H1 (cell line): ENCODE data around the gene HIC1. TPM values are rescaled to one million over a fixed set of nuclear protein-coding genes. Genes with fewer than 3 reads are reported as not detected.

Source experiments
- CTCF ChIA-PET: fragments of 300-600 bp; sonication (Branson Sonifier 250); formaldehyde crosslinking; loops from one replicate; lab custom pipeline; 2021; ENCODE audit not compliant: partially characterized antibody; lab: Charles Lee
- POLR2A ChIA-PET: fragments of 300-600 bp; sonication (Branson Sonifier 250); formaldehyde crosslinking; loops from one replicate; lab custom pipeline; 2021; ENCODE audit warnings: inconsistent platforms; ENCODE audit not compliant: partially characterized antibody; lab: Charles Lee
- DNase-seq, 2 experiments: peaks; one replicate each; pipeline versions ENCODE4 v3.0.0 to v3.0.0-alpha.2; 2010 to 2022; ENCODE audit warnings: low spot score in 2 of 2, low read depth in 1 of 2, mixed read lengths in 1 of 2
- FAIRE-seq: peaks from 2 replicates; lab custom pipeline; 2011; peaks lifted over from hg19 to GRCh38; lab: Jason Lieb, UNC
- H2AFZ ChIP-seq: 2 replicates; pipeline ENCODE4 v1.8.1; 2012; ENCODE audit warnings: low read length, inconsistent platforms
- H2AK5ac ChIP-seq: 2 replicates; pipeline ENCODE4 v1.6.1; 2013; ENCODE audit warnings: low read depth, low read length
- H2BK120ac ChIP-seq: replicated peaks from 2 replicates; pipeline ENCODE3; 2013; ENCODE audit warnings: low read depth, low read length, inconsistent platforms
- H2BK12ac ChIP-seq: 2 replicates; pipeline ENCODE4 v1.6.1; 2013; ENCODE audit warnings: low read depth, low read length
- H2BK15ac ChIP-seq: 2 replicates; pipeline ENCODE4 v1.6.1; 2013; ENCODE audit warnings: low read length
- H2BK20ac ChIP-seq: 2 replicates; pipeline ENCODE4 v1.6.1; 2013; ENCODE audit warnings: low read length
- H2BK5ac ChIP-seq: 2 replicates; pipeline ENCODE4 v1.6.1; 2013; ENCODE audit warnings: low read depth, low read length
- H3K14ac ChIP-seq: 2 replicates; pipeline ENCODE4 v1.6.1; 2013; ENCODE audit warnings: inconsistent platforms; ENCODE audit not compliant: insufficient read length
- H3K18ac ChIP-seq: 2 replicates; pipeline ENCODE4 v1.6.1; 2013; ENCODE audit warnings: low read length; ENCODE audit errors: extremely low read depth
- H3K23ac ChIP-seq: 2 replicates; pipeline ENCODE4 v1.6.1; 2013; ENCODE audit warnings: inconsistent platforms; ENCODE audit not compliant: insufficient read length
- H3K23me2 ChIP-seq: 2 replicates; pipeline ENCODE4 v1.6.1; 2013; ENCODE audit warnings: low read depth, low read length
- H3K27ac ChIP-seq: 2 replicates; pipeline ENCODE4 v1.6.1; 2011; ENCODE audit warnings: low read depth, low read length, inconsistent platforms
- H3K27me3 ChIP-seq, 4 experiments: replicated peaks in 1 of 4; 1 replicate in 1 of 4; 2 replicates in 3 of 4; pipeline versions ENCODE4 v1.6.1 to v1.8.1; 2011 to 2013; ENCODE audit warnings: low read length in 3 of 4, mild to moderate bottlenecking in 3 of 4, inconsistent platforms in 2 of 4, mixed read lengths in 2 of 4, moderate library complexity in 1 of 4; ENCODE audit not compliant: control insufficient read depth in 3 of 4, insufficient read depth in 3 of 4; ENCODE audit errors: extremely low read depth in 1 of 4
- H3K36me3 ChIP-seq, 4 experiments: 2 replicates each; pipeline versions ENCODE4 v1.6.1 to v1.8.1; 2011 to 2013; ENCODE audit warnings: mild to moderate bottlenecking in 4 of 4, low read length in 3 of 4, moderate library complexity in 2 of 4, control low read depth in 1 of 4, inconsistent platforms in 1 of 4; ENCODE audit not compliant: insufficient read depth in 4 of 4, control insufficient read depth in 2 of 4
- H3K4ac ChIP-seq: replicated peaks from 2 replicates; pipeline ENCODE3; 2013; ENCODE audit warnings: low read length, low read depth, mixed read lengths, inconsistent platforms; ENCODE audit not compliant: insufficient read length
- H3K4me1 ChIP-seq, 4 experiments: replicated peaks in 1 of 4; 1 replicate in 1 of 4; 2 replicates in 3 of 4; pipeline versions ENCODE4 v1.6.1 to v1.8.1; 2011 to 2013; ENCODE audit warnings: low read length in 3 of 4, inconsistent platforms in 2 of 4, mixed read lengths in 1 of 4; ENCODE audit not compliant: insufficient read depth in 4 of 4, control insufficient read depth in 3 of 4
- H3K4me2 ChIP-seq, 2 experiments: 2 replicates each; pipeline versions ENCODE4 v1.6.1 to v1.8.1; 2011 to 2013; ENCODE audit warnings: low read depth in 2 of 2, low read length in 2 of 2, control low read depth in 1 of 2, inconsistent platforms in 1 of 2, mild to moderate bottlenecking in 1 of 2; ENCODE audit not compliant: insufficient read depth in 1 of 2
- H3K4me3 ChIP-seq, 4 experiments: fragments of 200-600, 300-600 bp in 1 of 4; sonication (generic), shearing (Covaris generic), sonication (Bioruptor Twin) in 1 of 4; 2 replicates each; pipeline versions ENCODE4 v1.5.1 to v1.8.1; 2011 to 2016; ENCODE audit warnings: low read length in 4 of 4, low read depth in 3 of 4, control low read depth in 2 of 4, inconsistent platforms in 2 of 4, mild to moderate bottlenecking in 2 of 4, mixed read lengths in 1 of 4, moderate library complexity in 1 of 4; ENCODE audit not compliant: insufficient read depth in 2 of 4; ENCODE audit errors: extremely low read depth in 1 of 4
- H3K56ac ChIP-seq: replicated peaks from 2 replicates; pipeline ENCODE3; 2013; ENCODE audit warnings: low read depth, mild to moderate bottlenecking, mixed read lengths, low read length, inconsistent platforms; ENCODE audit not compliant: insufficient read length
- H3K79me1 ChIP-seq: 2 replicates; pipeline ENCODE4 v1.6.1; 2013; ENCODE audit warnings: low read depth, low read length, control low read depth
- H3K79me2 ChIP-seq, 2 experiments: 2 replicates each; pipeline versions ENCODE4 v1.6.1 to v1.8.1; 2012 to 2013; ENCODE audit warnings: low read length in 2 of 2, mild to moderate bottlenecking in 2 of 2, inconsistent platforms in 1 of 2; ENCODE audit not compliant: insufficient read depth in 2 of 2, control insufficient read depth in 1 of 2
- H3K9ac ChIP-seq, 4 experiments: replicated peaks in 1 of 4; 1 replicate in 1 of 4; 2 replicates in 3 of 4; pipeline versions ENCODE4 v1.6.1 to v1.8.1; 2011 to 2013; ENCODE audit warnings: low read depth in 3 of 4, low read length in 3 of 4, control low read depth in 2 of 4, mild to moderate bottlenecking in 2 of 4, moderate library complexity in 2 of 4, inconsistent platforms in 1 of 4; ENCODE audit errors: extremely low read depth in 1 of 4
- H3K9me3 ChIP-seq, 2 experiments: 2 replicates each; pipeline versions ENCODE4 v1.6.1 to v1.8.1; 2012 to 2013; ENCODE audit warnings: mild to moderate bottlenecking in 2 of 2, moderate library complexity in 2 of 2, control low read depth in 1 of 2, inconsistent platforms in 1 of 2, low read depth in 1 of 2, low read length in 1 of 2, mixed read lengths in 1 of 2; ENCODE audit not compliant: insufficient read depth in 2 of 2
- H4K20me1 ChIP-seq, 2 experiments: replicated peaks in 1 of 2; 2 replicates each; pipeline versions ENCODE3 to v1.8.1; 2011 to 2013; ENCODE audit warnings: inconsistent platforms in 2 of 2, low read length in 2 of 2, mild to moderate bottlenecking in 1 of 2; ENCODE audit not compliant: insufficient read depth in 2 of 2, control insufficient read depth in 1 of 2
- H4K5ac ChIP-seq: 2 replicates; pipeline ENCODE4 v1.6.1; 2013; ENCODE audit warnings: low read length, low read depth, mixed read lengths, inconsistent platforms; ENCODE audit not compliant: insufficient read length
- H4K8ac ChIP-seq: 2 replicates; pipeline ENCODE4 v1.8.0; 2013; ENCODE audit warnings: mild to moderate bottlenecking, moderate library complexity, low read length, inconsistent platforms; ENCODE audit not compliant: insufficient read depth; ENCODE audit errors: extremely low read depth
- H4K91ac ChIP-seq: replicated peaks from 2 replicates; pipeline ENCODE3; 2013; ENCODE audit warnings: low read length, mixed read lengths, inconsistent platforms; ENCODE audit not compliant: insufficient read length
- EZH2 ChIP-seq: fragments of 200-600 bp; sonication (generic); IDR thresholded peaks from 2 replicates; pipeline ENCODE4 v1.7.1; 2012; ENCODE audit warnings: low read depth, mild to moderate bottlenecking, moderate library complexity, low read length, inconsistent platforms; ENCODE audit not compliant: severe bottlenecking
- KDM5A ChIP-seq: fragments of 200-600 bp; IDR thresholded peaks from 2 replicates; pipeline ENCODE4 v1.7.1; 2012; ENCODE audit warnings: mild to moderate bottlenecking, low read length, inconsistent platforms, mixed read lengths
- WGBS, 2 experiments: shearing (Covaris generic) in 1 of 2; methylation state at CpG; one replicate each; pipeline versions ENCODE4 v1.1.6 to v1.1.7; 2013 to 2015; ENCODE audit warnings: low lambda C conversion rate in 2 of 2, mixed read lengths in 2 of 2, inconsistent platforms in 1 of 2, low coverage in 1 of 2, missing lambda C conversion rate in 1 of 2; ENCODE audit not compliant: insufficient replicate concordance in 2 of 2, insufficient coverage in 1 of 2, insufficient read length in 1 of 2; ENCODE audit errors: extremely low coverage in 1 of 2, missing lambda C conversion rate in 1 of 2; 5-methylcytosine and 5-hydroxymethylcytosine counted together
- polyA plus RNA-seq, 7 experiments: library from polyadenylated mRNA; depleted of rRNA in 3 of 7; stranded (reverse) in 5 of 7; unstranded in 2 of 7; fragments of >200 nt in 5 of 7; fragments of 200-250 nt in 2 of 7; gene quantifications; 1 replicate in 5 of 7; 2 replicates in 1 of 7; 4 replicates in 1 of 7; pipeline versions ENCODE4 v1.2.1 to v1.2.3, GENCODE V29; 2011 to 2013; ENCODE audit warnings: missing spikeins in 2 of 7, mixed read lengths in 2 of 7
- total RNA-seq: library from RNA; stranded (reverse); fragmentation: NEBNext Ultra II Directional; extraction: Animal tissue kit (Norgen Biotek cat#: 25700); gene quantifications from 2 replicates; pipeline ENCODE4 v1.2.1, GENCODE V29; 2021

Gene HIC1
- total and polyA plus RNA-seq, 2 of the 8 experiments (the other 6 are each of a cell fraction or from before 2014, with no cell fraction given), result 0.06 to 0.09 TPM

DNA sequence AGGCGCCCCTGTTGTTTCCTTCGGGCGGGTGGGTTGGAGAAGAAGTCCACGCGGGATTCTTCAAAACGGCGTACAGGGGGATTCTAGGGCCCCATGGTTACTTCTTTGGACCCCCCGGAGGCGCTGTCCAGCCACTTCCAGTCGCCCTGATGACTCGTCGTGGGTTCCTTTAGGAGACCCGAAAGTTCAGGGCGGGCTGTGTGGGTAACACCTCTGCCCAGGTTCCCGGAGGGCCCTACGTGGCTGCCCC, 716 bp upstream of the HIC1 start:
- no peak for FAIRE-seq
- peaks cover 83 to 93% (median 92%) of the 10 kb centered on the region in 4 experiments for H3K27me3 ChIP-seq
- peak overlapping the region in 3 of 4 experiments; percentile 38 to 58 (median 47); a peak in 5 of 8 replicates for H3K4me3 ChIP-seq
- H3K56ac ChIP-seq, result no peak overlapping the region
- no peak overlapping the region for H3K23ac ChIP-seq
- H2AFZ ChIP-seq, result no peak overlapping the region
- no peak overlapping the region for H4K91ac ChIP-seq
- DNase-seq, result no peak
- no peak overlapping the region for H4K5ac ChIP-seq
- peaks cover 0 to 7% of the 10 kb centered on the region in 2 experiments; a peak in 1 of 4 replicates for H3K9me3 ChIP-seq
- peaks cover 0 to 19% (median 0%) of the 10 kb centered on the region in 4 experiments; a peak in 1 of 8 replicates for H3K36me3 ChIP-seq
- H3K4ac ChIP-seq, result no peak overlapping the region
- no peak overlapping the region for H2BK15ac ChIP-seq
- H3K4me2 ChIP-seq, result peak overlapping the region; percentile 57 to 70
- H3K14ac ChIP-seq, result no peak overlapping the region
- H3K18ac ChIP-seq, result no peak overlapping the region; the same call in 1 of the 2 replicates
- H3K4me1 ChIP-seq, result peaks cover 0 to 23% (median 11%) of the 10 kb centered on the region in 4 experiments; a peak in 5 of 7 replicates
- 25% methylated on average over 12 of the region's 16 CpGs; no CpG with 5 or more reads in 1 of the 2 experiments for WGBS, 2 experiments
- H2BK5ac ChIP-seq, result no peak overlapping the region
- H3K9ac ChIP-seq, result no peak overlapping the region
- H4K20me1 ChIP-seq, result peaks cover 17 to 24% of the 10 kb centered on the region in 2 experiments
- H3K27ac ChIP-seq, result no peak overlapping the region
- no peak overlapping the region for H2BK20ac ChIP-seq
- no peak overlapping the region for H4K8ac ChIP-seq
- POLR2A ChIA-PET, result interaction anchor here (0.8 to 1.5 kb wide), 2 partner anchors 10 to 295 kb away, joined by 3 to 4 read pairs; no protein-coding TSS in a partner anchor
- H3K23me2 ChIP-seq, result peaks cover 11% of the 10 kb centered on the region; the same call in 1 of the 2 replicates
- no peak overlapping the region for H2BK120ac ChIP-seq
- no peaks in the 10 kb centered on the region for H3K79me1 ChIP-seq
- TF ChIP-seq EZH2 (no peak), KDM5A (no peak)
- TF ChIP-seq, all 59 proteins: peak for 0
- Histone ChIP-seq H3K79me2 (no peaks in the 10 kb centered on the region), H2BK12ac (no peak overlapping the region), H2AK5ac (no peak overlapping the region)
- CTCF ChIA-PET, result interaction anchor here (0.6 to 9.3 kb wide), 38 partner anchors 8 to 302 kb away, joined by 3 to 122 read pairs (median 4); no protein-coding TSS in a partner anchor
